Mucosa of descending colon (tissue), 3 donors: ENCODE measurements around the gene PRPF40A. TPM values are rescaled to one million over a fixed set of nuclear protein-coding genes. Genes with fewer than 3 reads are reported as not detected.

Experiments used
- ATAC-seq: fragments of 200-7000 bp; cut with Tn5 transposase; one replicate; pipeline ENCODE4 v1.9.1; 2020; ENCODE audit warnings: mild to moderate bottlenecking, moderate library complexity
- DNase-seq, 3 donors: peaks; one replicate each; pipeline ENCODE4 v3.0.0-alpha.2; 2020
- H3K36me3 ChIP-seq: fragments of 200-600 bp; one replicate; pipeline ENCODE4 v1.8.0; 2021; ENCODE audit warnings: low read depth, mild to moderate bottlenecking
- H3K4me1 ChIP-seq: fragments of 200-600 bp; one replicate; pipeline ENCODE4 v1.8.0; 2021; ENCODE audit warnings: low read depth, mild to moderate bottlenecking
- H3K4me3 ChIP-seq: fragments of 200-600 bp; one replicate; pipeline ENCODE4 v1.8.0; 2021; ENCODE audit warnings: mild to moderate bottlenecking
- H3K9me3 ChIP-seq: fragments of 200-600 bp; one replicate; pipeline ENCODE4 v1.8.0; 2021; ENCODE audit warnings: mild to moderate bottlenecking
- CTCF ChIP-seq: fragments of 200-600 bp; IDR thresholded peaks from one replicate; pipeline ENCODE4 v1.8.0; 2022; ENCODE audit warnings: antibody characterized with exemption, mild to moderate bottlenecking
- intact Hi-C, 2 donors: fragments of 100-400 bp; cut with DNase I in 1 of 2; cut with micrococcal nuclease in 1 of 2; formaldehyde crosslinking; loops; one replicate each; pipeline versions ENCODE4 v1.11.0 to v1.11.1; 2022; cut with DNase I, micrococcal nuclease
- total RNA-seq, 3 donors: library from RNA; stranded (reverse); fragmentation: NEBNext Ultra II Directional in 2 of 3; extraction: Animal tissue kit (Norgen Biotek cat#: 25700) in 2 of 3; gene quantifications; one replicate each; pipeline versions ENCODE4 v1.2.1 to v1.2.4, GENCODE V29; 2021 to 2023
- donor health status: DM: no; HTN: no; CAD: no; lungs with moderate emphysema.
- donor health status: DM: no; HTN: no; CAD: no.
- donor health status: DM: no; HTN: yes; CAD: no.

Gene PRPF40A
- total RNA-seq, 3 donors from 2014 or later, result 66.6 to 87.4 (median 72.3) TPM

- peaks cover 3% of the 10 kb centered on the region for H3K36me3 ChIP-seq
- no peaks in the 10 kb centered on the region for H3K4me1 ChIP-seq
- no peak for TF ChIP-seq CTCF
- ATAC-seq, result no peak
- DNase-seq, result no peak
- intact Hi-C loops, result no loop called here
- H3K9me3 ChIP-seq, result no peaks in the 10 kb centered on the region
- H3K4me3 ChIP-seq, result no peak overlapping the region
Observed at GRCh38 chr2:152678808-152679207, 38.5 kb downstream of the PRPF40A start.

- Histone ChIP-seq H3K9me3 (no peaks in the 10 kb centered on the region), H3K4me1 (no peaks in the 10 kb centered on the region), H3K4me3 (no peak overlapping the region), H3K36me3 (peaks cover 3% of the 10 kb centered on the region)
- no peak for DNase-seq
- no peak for TF ChIP-seq CTCF
- ATAC-seq, result no peak
- intact Hi-C loops, result no loop called here
Observed at GRCh38 chr2:152676461-152676860, 40.8 kb downstream of the PRPF40A start.

- DNase-seq (no peak), ATAC-seq (no peak)
- TF ChIP-seq CTCF, result no peak
- Histone ChIP-seq H3K9me3 (no peaks in the 10 kb centered on the region), H3K4me3 (no peak overlapping the region), H3K36me3 (peaks cover 3% of the 10 kb centered on the region), H3K4me1 (no peaks in the 10 kb centered on the region)
- intact Hi-C loops, result no loop called here
Observed at GRCh38 chr2:152674334-152674733, 42.9 kb downstream of the PRPF40A start.

- intact Hi-C loops, result no loop called here
- Histone ChIP-seq H3K9me3 (no peaks in the 10 kb centered on the region), H3K4me3 (no peak overlapping the region), H3K4me1 (no peaks in the 10 kb centered on the region), H3K36me3 (no peaks in the 10 kb centered on the region)
- no peak for DNase-seq
- TF ChIP-seq CTCF, result no peak
- no peak for ATAC-seq
Observed at GRCh38 chr2:152664725-152665124, 52.5 kb downstream of the PRPF40A start.

GRCh38 chr2:152661076-152661475, 56.2 kb downstream of the PRPF40A start:
- H3K36me3 ChIP-seq, result peaks cover 8% of the 10 kb centered on the region
- TF ChIP-seq CTCF, result no peak
- ATAC-seq, result no peak
- intact Hi-C loops, result no loop called here
- H3K9me3 ChIP-seq, result no peaks in the 10 kb centered on the region
- no peaks in the 10 kb centered on the region for H3K4me1 ChIP-seq
- no peak for DNase-seq
- H3K4me3 ChIP-seq, result no peak overlapping the region

GRCh38 chr2:152658221-152658620, 59.0 kb downstream of the PRPF40A start:
- no peaks in the 10 kb centered on the region for H3K4me1 ChIP-seq
- no peak for DNase-seq
- intact Hi-C loops, result no loop called here
- ATAC-seq, result no peak
- no peaks in the 10 kb centered on the region for H3K9me3 ChIP-seq
- no peak overlapping the region for H3K4me3 ChIP-seq
- no peak for TF ChIP-seq CTCF
- H3K36me3 ChIP-seq, result peaks cover 8% of the 10 kb centered on the region
